ENCODE data around the gene RAB3B. TPM values are rescaled to one million over a fixed set of nuclear protein-coding genes. Genes with fewer than 3 reads are reported as not detected.
"Not testable (repeated sequence)": the region's sequence is repeated elsewhere in the genome, so short reads cannot be mapped to it uniquely, and the experiment has no call there.

The RAB3B gene
- total RNA-seq, 2 experiments from 2014 or later: 0.10 to 0.12 TPM

GRCh38 chr1:51982161-51982560 is 8.3 kb downstream of the RAB3B start:
- no peak for DNase-seq
- no peaks in the 10 kb centered on the region for H3K9me3 Mint-ChIP-seq
- no peaks in the 10 kb centered on the region for H3K36me3 Mint-ChIP-seq (ENCODE audit: low read depth)
- no peaks in the 10 kb centered on the region for H3K27me3 Mint-ChIP-seq (ENCODE audit: low read depth)
- CTCF ChIA-PET: interaction anchor here (0.6 to 0.7 kb wide), 2 partner anchors 13 to 86 kb away, joined by 3 to 5 read pairs; no protein-coding TSS in a partner anchor
- intact Hi-C loops (cut with micrococcal nuclease): no loop called here
- no peaks in the 10 kb centered on the region for H3K4me1 Mint-ChIP-seq (ENCODE audit: low read depth)
- H3K4me3 Mint-ChIP-seq: no peak overlapping the region
- H3K27ac Mint-ChIP-seq: no peak overlapping the region

- CTCF ChIA-PET: interaction anchor here (0.5 to 0.7 kb wide), 2 partner anchors 85 to 86 kb away, joined by 3 to 6 read pairs; no protein-coding TSS in a partner anchor
- Mint-ChIP-seq H3K27me3 (ENCODE audit: low read depth) (no peaks in the 10 kb centered on the region), H3K27ac (no peak overlapping the region), H3K9me3 (no peaks in the 10 kb centered on the region), H3K4me1 (ENCODE audit: low read depth) (no peaks in the 10 kb centered on the region), H3K4me3 (no peak overlapping the region), H3K36me3 (ENCODE audit: low read depth) (no peaks in the 10 kb centered on the region)
- no peak for DNase-seq
- intact Hi-C loops (cut with micrococcal nuclease): no loop called here
Measured at GRCh38 chr1:51981555-51981954, 8.9 kb downstream of the RAB3B start.

- no peaks in the 10 kb centered on the region for H3K9me3 Mint-ChIP-seq
- intact Hi-C loops (cut with micrococcal nuclease): no loop called here
- CTCF ChIA-PET: no interaction called here
Measured at GRCh38 chr1:51978099-51978498, 12.4 kb downstream of the RAB3B start.

GRCh38 chr1:51976846-51977602 is 13.5 kb downstream of the RAB3B start:
- CTCF ChIA-PET: interaction anchor here (0.8 kb wide), 1 partner anchor 780 kb away, joined by 3 read pairs; no protein-coding TSS in a partner anchor
- no peak for DNase-seq
- Mint-ChIP-seq H3K9me3 (no peaks in the 10 kb centered on the region), H3K4me3 (no peak overlapping the region), H3K27ac (no peak overlapping the region), H3K4me1 (ENCODE audit: low read depth) (no peaks in the 10 kb centered on the region), H3K27me3 (ENCODE audit: low read depth) (no peaks in the 10 kb centered on the region), H3K36me3 (ENCODE audit: low read depth) (no peaks in the 10 kb centered on the region)
- intact Hi-C loops (cut with micrococcal nuclease): no loop called here

More at GRCh38 chr1:51978099-51978498, 12.4 kb downstream of the RAB3B start:
- no peaks in the 10 kb centered on the region for H3K36me3 Mint-ChIP-seq (ENCODE audit: low read depth)
- H3K4me3 Mint-ChIP-seq: no peak overlapping the region
- H3K27ac Mint-ChIP-seq: no peak overlapping the region
- no peaks in the 10 kb centered on the region for H3K27me3 Mint-ChIP-seq (ENCODE audit: low read depth)
- no peaks in the 10 kb centered on the region for H3K4me1 Mint-ChIP-seq (ENCODE audit: low read depth)
- DNase-seq: no peak

- H3K27me3 Mint-ChIP-seq (ENCODE audit: low read depth): no peaks in the 10 kb centered on the region
- H3K4me3 Mint-ChIP-seq: no peak overlapping the region
Measured at GRCh38 chr1:51973587-51974474, 16.7 kb downstream of the RAB3B start.

GRCh38 chr1:51969038-51969705 is 21.3 kb downstream of the RAB3B start:
- intact Hi-C loops (cut with micrococcal nuclease): no loop called here
- no peak overlapping the region for H3K27ac Mint-ChIP-seq
- H3K4me1 Mint-ChIP-seq (ENCODE audit: low read depth): no peaks in the 10 kb centered on the region
- no peaks in the 10 kb centered on the region for H3K36me3 Mint-ChIP-seq (ENCODE audit: low read depth)
- CTCF ChIA-PET: interaction anchor here (0.7 to 1.3 kb wide), 2 partner anchors 72 to 135 kb away, joined by 3 to 4 read pairs; no protein-coding TSS in a partner anchor
- no peak for DNase-seq
- H3K9me3 Mint-ChIP-seq: no peaks in the 10 kb centered on the region
- H3K27me3 Mint-ChIP-seq (ENCODE audit: low read depth): no peaks in the 10 kb centered on the region
- H3K4me3 Mint-ChIP-seq: no peak overlapping the region

More at GRCh38 chr1:51973587-51974474, 16.7 kb downstream of the RAB3B start:
- Mint-ChIP-seq H3K9me3 (no peaks in the 10 kb centered on the region), H3K27ac (no peak overlapping the region), H3K4me1 (ENCODE audit: low read depth) (no peaks in the 10 kb centered on the region), H3K36me3 (ENCODE audit: low read depth) (no peaks in the 10 kb centered on the region)
- no peak for DNase-seq
- intact Hi-C loops (cut with micrococcal nuclease): no loop called here
- CTCF ChIA-PET: no interaction called here

- Mint-ChIP-seq H3K9me3 (no peaks in the 10 kb centered on the region), H3K27ac (no peak overlapping the region), H3K4me1 (ENCODE audit: low read depth) (no peaks in the 10 kb centered on the region), H3K27me3 (ENCODE audit: low read depth) (no peaks in the 10 kb centered on the region), H3K36me3 (ENCODE audit: low read depth) (no peaks in the 10 kb centered on the region), H3K4me3 (no peak overlapping the region)
- intact Hi-C loops (cut with micrococcal nuclease): no loop called here
- CTCF ChIA-PET: no interaction called here
- DNase-seq: no peak
Measured at GRCh38 chr1:51968632-51969031, 21.9 kb downstream of the RAB3B start.

GRCh38 chr1:51967213-51967791 is 23.2 kb downstream of the RAB3B start:
- CTCF ChIA-PET: interaction anchor here (1.1 to 1.5 kb wide), 2 partner anchors 21 to 34 kb away, joined by 3 read pairs; no protein-coding TSS in a partner anchor
- H3K4me3 Mint-ChIP-seq; H3K27ac Mint-ChIP-seq; H3K9me3 Mint-ChIP-seq; H3K4me1 Mint-ChIP-seq (ENCODE audit: low read depth); H3K27me3 Mint-ChIP-seq (ENCODE audit: low read depth); DNase-seq; intact Hi-C loops (cut with micrococcal nuclease); H3K36me3 Mint-ChIP-seq (ENCODE audit: low read depth): not testable (repeated sequence)

- H3K4me1 Mint-ChIP-seq (ENCODE audit: low read depth): no peaks in the 10 kb centered on the region
- CTCF ChIA-PET: interaction anchor here (1.1 to 1.5 kb wide), 2 partner anchors 21 to 35 kb away, joined by 3 read pairs; no protein-coding TSS in a partner anchor
- no peak overlapping the region for H3K4me3 Mint-ChIP-seq
- H3K27ac Mint-ChIP-seq: no peak overlapping the region
- intact Hi-C loops (cut with micrococcal nuclease): no loop called here
- H3K9me3 Mint-ChIP-seq: no peaks in the 10 kb centered on the region
- H3K27me3 Mint-ChIP-seq (ENCODE audit: low read depth): no peaks in the 10 kb centered on the region
- DNase-seq: no peak
- no peaks in the 10 kb centered on the region for H3K36me3 Mint-ChIP-seq (ENCODE audit: low read depth)
Measured at GRCh38 chr1:51966559-51966958, 23.9 kb downstream of the RAB3B start.

GRCh38 chr1:51964309-51964696 is 26.2 kb downstream of the RAB3B start:
- no peaks in the 10 kb centered on the region for H3K4me1 Mint-ChIP-seq (ENCODE audit: low read depth)
- no peaks in the 10 kb centered on the region for H3K27me3 Mint-ChIP-seq (ENCODE audit: low read depth)
- no peak overlapping the region for H3K4me3 Mint-ChIP-seq
- no peaks in the 10 kb centered on the region for H3K36me3 Mint-ChIP-seq (ENCODE audit: low read depth)
- no peak overlapping the region for H3K27ac Mint-ChIP-seq
- CTCF ChIA-PET: no interaction called here
- intact Hi-C loops (cut with micrococcal nuclease): no loop called here
- DNase-seq: no peak
- H3K9me3 Mint-ChIP-seq: no peaks in the 10 kb centered on the region

GRCh38 chr1:51963592-51964308 is 26.8 kb downstream of the RAB3B start:
- DNase-seq: no peak
- Mint-ChIP-seq H3K27me3 (ENCODE audit: low read depth) (no peaks in the 10 kb centered on the region), H3K36me3 (ENCODE audit: low read depth) (no peaks in the 10 kb centered on the region), H3K27ac (no peak overlapping the region), H3K4me3 (no peak overlapping the region), H3K4me1 (ENCODE audit: low read depth) (no peaks in the 10 kb centered on the region), H3K9me3 (no peaks in the 10 kb centered on the region)
- intact Hi-C loops (cut with micrococcal nuclease): no loop called here
- CTCF ChIA-PET: interaction anchor here (0.6 kb wide), 1 partner anchor 46 kb away, joined by 4 read pairs; no protein-coding TSS in a partner anchor
